ENCODE measurements around the gene GADD45GIP1.

DNA sequence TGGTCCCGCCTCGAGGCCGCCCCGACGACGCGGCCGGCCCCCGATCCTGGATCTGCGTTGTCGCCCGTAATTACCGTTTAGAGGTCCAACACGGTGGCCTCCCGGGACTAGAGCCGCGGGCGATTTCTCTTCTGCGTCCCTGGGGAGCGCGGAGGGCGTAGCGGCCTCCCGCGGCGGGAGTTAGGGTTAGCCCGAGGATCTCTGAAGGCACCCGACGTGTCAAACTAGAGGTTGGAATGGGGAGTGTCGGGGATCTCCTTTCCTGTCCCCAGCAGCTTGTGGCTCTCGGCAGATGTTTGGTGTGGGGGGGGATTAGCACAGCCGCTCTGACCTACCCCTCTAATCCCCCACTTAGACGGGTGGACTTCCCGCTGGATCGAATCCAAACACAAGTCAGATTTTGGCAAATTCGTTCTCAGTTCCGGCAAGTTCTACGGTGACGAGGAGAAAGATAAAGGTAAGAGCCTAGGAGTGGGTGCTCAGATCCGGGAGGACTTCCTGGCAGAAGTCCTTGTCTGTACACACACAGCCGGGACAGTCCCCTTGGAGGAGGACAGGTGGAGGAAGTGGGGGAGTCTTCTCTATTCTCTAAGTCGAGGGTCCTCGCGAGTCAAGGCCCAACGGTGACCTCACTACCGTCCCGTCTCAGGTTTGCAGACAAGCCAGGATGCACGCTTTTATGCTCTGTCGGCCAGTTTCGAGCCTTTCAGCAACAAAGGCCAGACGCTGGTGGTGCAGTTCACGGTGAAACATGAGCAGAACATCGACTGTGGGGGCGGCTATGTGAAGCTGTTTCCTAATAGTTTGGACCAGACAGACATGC, 18.0 kb downstream of the GADD45GIP1 start:
- TF ChIP-seq POLR2A (IDR thresholded peaks at IDR 0.05; ENCODE audit: extremely low read depth, insufficient read length): no peak
- TF ChIP-seq, protein P1, sequence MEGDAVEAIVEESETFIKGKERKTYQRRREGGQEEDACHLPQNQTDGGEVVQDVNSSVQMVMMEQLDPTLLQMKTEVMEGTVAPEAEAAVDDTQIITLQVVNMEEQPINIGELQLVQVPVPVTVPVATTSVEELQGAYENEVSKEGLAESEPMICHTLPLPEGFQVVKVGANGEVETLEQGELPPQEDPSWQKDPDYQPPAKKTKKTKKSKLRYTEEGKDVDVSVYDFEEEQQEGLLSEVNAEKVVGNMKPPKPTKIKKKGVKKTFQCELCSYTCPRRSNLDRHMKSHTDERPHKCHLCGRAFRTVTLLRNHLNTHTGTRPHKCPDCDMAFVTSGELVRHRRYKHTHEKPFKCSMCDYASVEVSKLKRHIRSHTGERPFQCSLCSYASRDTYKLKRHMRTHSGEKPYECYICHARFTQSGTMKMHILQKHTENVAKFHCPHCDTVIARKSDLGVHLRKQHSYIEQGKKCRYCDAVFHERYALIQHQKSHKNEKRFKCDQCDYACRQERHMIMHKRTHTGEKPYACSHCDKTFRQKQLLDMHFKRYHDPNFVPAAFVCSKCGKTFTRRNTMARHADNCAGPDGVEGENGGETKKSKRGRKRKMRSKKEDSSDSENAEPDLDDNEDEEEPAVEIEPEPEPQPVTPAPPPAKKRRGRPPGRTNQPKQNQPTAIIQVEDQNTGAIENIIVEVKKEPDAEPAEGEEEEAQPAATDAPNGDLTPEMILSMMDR (IDR thresholded peaks at IDR 0.05; ENCODE audit: low read depth, low read length): no peak
- TF ChIP-seq, protein P2, sequence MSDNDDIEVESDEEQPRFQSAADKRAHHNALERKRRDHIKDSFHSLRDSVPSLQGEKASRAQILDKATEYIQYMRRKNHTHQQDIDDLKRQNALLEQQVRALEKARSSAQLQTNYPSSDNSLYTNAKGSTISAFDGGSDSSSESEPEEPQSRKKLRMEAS (IDR thresholded peaks at IDR 0.05; ENCODE audit: low read depth, low read length): 0 out of 2 replicates have a peak, but pooled peaks have one; percentile 4
- no peak for TF ChIP-seq MYC (IDR thresholded peaks at IDR 0.05; ENCODE audit: low read depth, low read length)

Data from NB4 (cell line).